Neural cell (in vitro differentiated cells): ENCODE measurements around the gene OGT. TPM values are rescaled to one million over a fixed set of nuclear protein-coding genes. Genes with fewer than 3 reads are reported as not detected.

Source experiments
- H2AFZ ChIP-seq: fragments of 200-600, 300-800 bp; sonication (generic), shearing (Covaris generic); 2 replicates; pipeline ENCODE4 v1.6.0; 2014; ENCODE audit warnings: low read depth, mild to moderate bottlenecking, antibody characterized with exemption, low read length, moderate library complexity
- H3F3A ChIP-seq: fragments of 200-600 bp; shearing (Covaris generic); 2 replicates; pipeline ENCODE4 v1.6.1; 2016; ENCODE audit warnings: mild to moderate bottlenecking, moderate library complexity, mixed read lengths, antibody characterized with exemption, low read length; ENCODE audit not compliant: insufficient read depth, poor library complexity, severe bottlenecking
- H3K27ac ChIP-seq: fragments of 200-600, 300-800 bp; sonication (generic), shearing (Covaris generic); 2 replicates; pipeline ENCODE4 v1.5.1; 2014; ENCODE audit warnings: mild to moderate bottlenecking, low read length, moderate library complexity
- H3K27me3 ChIP-seq: fragments of 300-800, 200-600 bp; sonication (generic), shearing (Covaris generic); 2 replicates; pipeline ENCODE4 v1.6.0; 2014; ENCODE audit warnings: mild to moderate bottlenecking, low read depth, low read length, moderate library complexity; ENCODE audit not compliant: insufficient read depth
- H3K36me3 ChIP-seq: fragments of 300-800, 200-600 bp; sonication (generic), shearing (Covaris generic); 2 replicates; pipeline ENCODE4 v1.5.1; 2014; ENCODE audit warnings: mild to moderate bottlenecking, antibody characterized with exemption, low read length, moderate library complexity; ENCODE audit not compliant: insufficient read depth
- H3K4me2 ChIP-seq: fragments of 300-800, 200-600 bp; sonication (generic), shearing (Covaris generic); 2 replicates; pipeline ENCODE4 v1.6.0; 2014; ENCODE audit warnings: mild to moderate bottlenecking, low read length
- H3K4me3 ChIP-seq: fragments of 300-800, 200-600 bp; sonication (generic), shearing (Covaris generic); 2 replicates; pipeline ENCODE4 v1.5.1; 2014; ENCODE audit warnings: mild to moderate bottlenecking, low read length, moderate library complexity
- H3K79me2 ChIP-seq: fragments of 200-600 bp; shearing (Covaris generic); replicated peaks from 2 replicates; pipeline ENCODE4 v1.6.0; 2014; ENCODE audit warnings: mild to moderate bottlenecking, low read length, moderate library complexity; ENCODE audit not compliant: insufficient read depth
- H3K9ac ChIP-seq: fragments of 300-800, 200-600 bp; sonication (generic), shearing (Covaris generic); 2 replicates; pipeline ENCODE4 v1.6.1; 2016; ENCODE audit warnings: mild to moderate bottlenecking, low read length, mixed read lengths
- H3K9me2 ChIP-seq: fragments of 200-600 bp; shearing (Covaris generic); 2 replicates; pipeline ENCODE4 v1.6.1; 2016; ENCODE audit warnings: mild to moderate bottlenecking, low read length, mixed read lengths; ENCODE audit not compliant: insufficient read depth
- H3K9me3 ChIP-seq: fragments of 200-600, 300-800 bp; sonication (generic), shearing (Covaris generic); 2 replicates; pipeline ENCODE4 v1.6.1; 2016; ENCODE audit warnings: mild to moderate bottlenecking, mixed run types, low read length, moderate library complexity, mixed read lengths
- H4K20me1 ChIP-seq: fragments of 200-600 bp; shearing (Covaris generic); 2 replicates; pipeline ENCODE4 v1.6.1; 2016; ENCODE audit warnings: mild to moderate bottlenecking, mixed run types; ENCODE audit not compliant: insufficient read depth
- CTCF ChIP-seq: fragments of 450-650 bp; IDR thresholded peaks from 2 replicates; pipeline ENCODE4 v1.5.1; 2014; ENCODE audit warnings: antibody characterized with exemption, mild to moderate bottlenecking, moderate library complexity; ENCODE audit not compliant: poor library complexity, severe bottlenecking
- EP300 ChIP-seq: fragments of 450-650 bp; conservative IDR thresholded peaks from 2 replicates; pipeline ENCODE4 v1.6.1; 2014; ENCODE audit warnings: antibody characterized with exemption, mild to moderate bottlenecking, moderate library complexity; ENCODE audit not compliant: poor library complexity, severe bottlenecking
- EZH2 ChIP-seq: fragments of 200-600, 300-800 bp; shearing (Covaris generic), sonication (generic); IDR thresholded peaks from 2 replicates; pipeline ENCODE4 v1.6.1; 2014; ENCODE audit warnings: antibody characterized with exemption, low read length, borderline replicate concordance, mild to moderate bottlenecking; ENCODE audit not compliant: insufficient read depth, poor library complexity, severe bottlenecking
- MXI1 ChIP-seq: fragments of 450-650 bp; conservative IDR thresholded peaks from 2 replicates; pipeline ENCODE4 v1.6.1; 2014; ENCODE audit warnings: antibody characterized with exemption, mild to moderate bottlenecking; ENCODE audit not compliant: poor library complexity, severe bottlenecking
- POLR2AphosphoS5 ChIP-seq: IDR thresholded peaks from 2 replicates; pipeline ENCODE4 v1.6.1; 2012
- RAD21 ChIP-seq: fragments of 450-650 bp; conservative IDR thresholded peaks from 2 replicates; pipeline ENCODE4 v1.6.1; 2014; ENCODE audit warnings: antibody characterized with exemption, mild to moderate bottlenecking, moderate library complexity
- REST ChIP-seq: IDR thresholded peaks from 2 replicates; pipeline ENCODE4 v1.6.1; 2012; ENCODE audit warnings: borderline replicate concordance
- SMC3 ChIP-seq: fragments of 450-650 bp; conservative IDR thresholded peaks from 2 replicates; pipeline ENCODE4 v1.6.1; 2014; ENCODE audit warnings: antibody characterized with exemption, mild to moderate bottlenecking, moderate library complexity; ENCODE audit not compliant: poor library complexity
- TAF1 ChIP-seq: IDR thresholded peaks from 2 replicates; pipeline ENCODE4 v1.6.1; 2012; ENCODE audit warnings: low read depth
- polyA plus RNA-seq: library from polyadenylated mRNA; depleted of rRNA; stranded (reverse); fragments of >200 nt; gene quantifications from 2 replicates; pipeline ENCODE4 v1.2.3, GENCODE V29; 2014

The OGT gene
- polyA plus RNA-seq, 1 donor from 2014 or later: 340 TPM

GRCh38 chrX:71617742-71618141 lies 84.8 kb downstream of the OGT start:
- no peak overlapping the region for H3K4me2 ChIP-seq
- H3K79me2 ChIP-seq: no peaks in the 10 kb centered on the region
- H3K27me3 ChIP-seq: no peaks in the 10 kb centered on the region
- no peaks in the 10 kb centered on the region for H3K36me3 ChIP-seq
- no peak overlapping the region for H3K27ac ChIP-seq
- no peaks in the 10 kb centered on the region for H4K20me1 ChIP-seq
- H2AFZ ChIP-seq: no peak overlapping the region
- H3K9me3 ChIP-seq: no peaks in the 10 kb centered on the region
- no peaks in the 10 kb centered on the region for H3K9me2 ChIP-seq
- H3K4me3 ChIP-seq: no peak overlapping the region
- no peaks in the 10 kb centered on the region for H3F3A ChIP-seq
- H3K9ac ChIP-seq: no peak overlapping the region
- TF ChIP-seq TAF1 (no peak), EP300 (no peak), RAD21 (no peak)

- Histone ChIP-seq H4K20me1 (no peaks in the 10 kb centered on the region), H3K79me2 (no peaks in the 10 kb centered on the region), H3K9me3 (no peaks in the 10 kb centered on the region), H3K27ac (no peak within 1 kb of the TSS), H3F3A (no peaks in the 10 kb centered on the region), H2AFZ (no peak within 1 kb of the TSS), H3K27me3 (no peaks in the 10 kb centered on the region), H3K36me3 (no peaks in the 10 kb centered on the region), H3K4me2 (no peak within 1 kb of the TSS), H3K9me2 (no peaks in the 10 kb centered on the region), H3K9ac (no peak within 1 kb of the TSS), H3K4me3 (no peak within 1 kb of the TSS)
- TF ChIP-seq POLR2AphosphoS5 (no peak), CTCF (no peak), TAF1 (no peak), REST (no peak), SMC3 (no peak), EZH2 (no peak), MXI1 (no peak), RAD21 (no peak), EP300 (no peak)
Measured at GRCh38 chrX:71618303-71618721, 85.4 kb downstream of the OGT start, which contains the start of gene CXCR3. TSS of gene CXCR3 (minus strand) at chrX:71618511. CDS start at chrX:71618449, 62 bp downstream.

- no peaks in the 10 kb centered on the region for H3F3A ChIP-seq
- no peaks in the 10 kb centered on the region for H3K9me2 ChIP-seq
- H3K27me3 ChIP-seq: no peaks in the 10 kb centered on the region
- no peak overlapping the region for H3K27ac ChIP-seq
- TF ChIP-seq RAD21: no peak
- TF ChIP-seq EP300: no peak
- H4K20me1 ChIP-seq: no peaks in the 10 kb centered on the region
- no peak overlapping the region for H2AFZ ChIP-seq
- H3K9ac ChIP-seq: no peak overlapping the region
- no peaks in the 10 kb centered on the region for H3K9me3 ChIP-seq
- H3K36me3 ChIP-seq: no peaks in the 10 kb centered on the region
- no peaks in the 10 kb centered on the region for H3K79me2 ChIP-seq
- H3K4me2 ChIP-seq: no peak overlapping the region
- no peak overlapping the region for H3K4me3 ChIP-seq
Measured at GRCh38 chrX:71618787-71619186, 85.9 kb downstream of the OGT start.
